Progenitor cell of endocrine pancreas (in vitro differentiated cells): ENCODE results near the gene RAP1GDS1. TPM values are rescaled to one million over a fixed set of nuclear protein-coding genes. Genes with fewer than 3 reads are reported as not detected.

ENCODE experiments used
- DNase-seq: peaks from one replicate; pipeline ENCODE4 v3.0.0; 2021; ENCODE audit warnings: low spot score; ENCODE audit not compliant: unreplicated experiment
- H3K27ac Mint-ChIP-seq: 2 replicates; pipeline ENCODE4 v1.8.0; 2021; ENCODE audit warnings: mild to moderate bottlenecking, moderate library complexity, mixed read lengths
- H3K27me3 Mint-ChIP-seq: 2 replicates; pipeline ENCODE4 v1.8.0; 2021; ENCODE audit warnings: mixed read lengths
- H3K36me3 Mint-ChIP-seq: 2 replicates; pipeline ENCODE4 v1.8.0; 2022; ENCODE audit warnings: mixed read lengths; ENCODE audit not compliant: insufficient read depth
- H3K4me1 Mint-ChIP-seq: 2 replicates; pipeline ENCODE4 v1.8.0; 2021; ENCODE audit warnings: low read depth, mixed read lengths
- H3K4me3 Mint-ChIP-seq: 2 replicates; pipeline ENCODE4 v1.8.0; 2021; ENCODE audit warnings: low read depth, mild to moderate bottlenecking, moderate library complexity, mixed read lengths
- H3K9me3 Mint-ChIP-seq: 2 replicates; pipeline ENCODE4 v1.8.0; 2021; ENCODE audit warnings: low read depth, mixed read lengths
- CTCF ChIP-seq: fragments of 200-600 bp; sonication (generic); IDR thresholded peaks from one replicate; pipeline ENCODE4 v1.5.0; 2021; ENCODE audit warnings: antibody characterized with exemption, mild to moderate bottlenecking; ENCODE audit not compliant: unreplicated experiment
- total RNA-seq: library from RNA; stranded (reverse); gene quantifications from 2 replicates; pipeline ENCODE4 v1.2.1, GENCODE V29; 2021

The RAP1GDS1 gene
- total RNA-seq, 1 donor from 2014 or later, result 24.4 TPM

GRCh38 chr4:98267498-98267897 lies 6.3 kb downstream of the RAP1GDS1 start:
- Mint-ChIP-seq H3K36me3 (peaks cover 16% of the 10 kb centered on the region), H3K27ac (no peak overlapping the region), H3K4me3 (no peak overlapping the region), H3K27me3 (no peaks in the 10 kb centered on the region), H3K9me3 (peaks cover 18% of the 10 kb centered on the region), H3K4me1 (peaks cover 3% of the 10 kb centered on the region)
- DNase-seq, result no peak
- TF ChIP-seq CTCF, result no peak

- Mint-ChIP-seq H3K9me3 (peaks cover 25% of the 10 kb centered on the region), H3K27ac (no peak overlapping the region), H3K4me1 (no peaks in the 10 kb centered on the region), H3K4me3 (no peak overlapping the region), H3K27me3 (no peaks in the 10 kb centered on the region), H3K36me3 (peaks cover 21% of the 10 kb centered on the region)
- no peak for TF ChIP-seq CTCF
- no peak for DNase-seq
Observed at GRCh38 chr4:98275145-98275544, 14.0 kb downstream of the RAP1GDS1 start.

GRCh38 chr4:98283219-98284189 lies 22.3 kb downstream of the RAP1GDS1 start:
- H3K27ac Mint-ChIP-seq, result no peak overlapping the region
- peaks cover 8% of the 10 kb centered on the region for H3K36me3 Mint-ChIP-seq
- H3K4me1 Mint-ChIP-seq, result peaks cover 10% of the 10 kb centered on the region
- no peak overlapping the region for H3K4me3 Mint-ChIP-seq
- peaks cover 7% of the 10 kb centered on the region for H3K9me3 Mint-ChIP-seq
- DNase-seq, result no peak
- TF ChIP-seq CTCF, result no peak
- H3K27me3 Mint-ChIP-seq, result no peaks in the 10 kb centered on the region

- peaks cover 12% of the 10 kb centered on the region for H3K4me1 Mint-ChIP-seq
- peak overlapping the region; percentile 76 for H3K27ac Mint-ChIP-seq
- H3K9me3 Mint-ChIP-seq, result peaks cover 7% of the 10 kb centered on the region
- no peak overlapping the region for H3K4me3 Mint-ChIP-seq
- DNase-seq, result no peak
- H3K36me3 Mint-ChIP-seq, result peaks cover 8% of the 10 kb centered on the region
- no peaks in the 10 kb centered on the region for H3K27me3 Mint-ChIP-seq
- no peak for TF ChIP-seq CTCF
Observed at GRCh38 chr4:98284640-98285046, 23.5 kb downstream of the RAP1GDS1 start.

- no peak for TF ChIP-seq CTCF
- Mint-ChIP-seq H3K4me1 (peaks cover 12% of the 10 kb centered on the region), H3K27ac (no peak overlapping the region), H3K9me3 (peaks cover 7% of the 10 kb centered on the region), H3K36me3 (peaks cover 6% of the 10 kb centered on the region), H3K4me3 (no peak overlapping the region), H3K27me3 (no peaks in the 10 kb centered on the region)
- no peak for DNase-seq
Observed at GRCh38 chr4:98285676-98286075, 24.5 kb downstream of the RAP1GDS1 start.
